GM19043 (cell line): ENCODE measurements around the gene CHTF18.
"Not testable (repeated sequence)": the region's sequence is repeated elsewhere in the genome, so short reads cannot be mapped to it uniquely, and the experiment has no call there.

Experiments used
- ATAC-seq: cut with Tn5 transposase; IDR thresholded peaks from one replicate; pipeline ENCODE4 v1.9.1; 2021; ENCODE audit warnings: low read depth; ENCODE audit not compliant: unreplicated experiment

CHTF18 gene

DNA sequence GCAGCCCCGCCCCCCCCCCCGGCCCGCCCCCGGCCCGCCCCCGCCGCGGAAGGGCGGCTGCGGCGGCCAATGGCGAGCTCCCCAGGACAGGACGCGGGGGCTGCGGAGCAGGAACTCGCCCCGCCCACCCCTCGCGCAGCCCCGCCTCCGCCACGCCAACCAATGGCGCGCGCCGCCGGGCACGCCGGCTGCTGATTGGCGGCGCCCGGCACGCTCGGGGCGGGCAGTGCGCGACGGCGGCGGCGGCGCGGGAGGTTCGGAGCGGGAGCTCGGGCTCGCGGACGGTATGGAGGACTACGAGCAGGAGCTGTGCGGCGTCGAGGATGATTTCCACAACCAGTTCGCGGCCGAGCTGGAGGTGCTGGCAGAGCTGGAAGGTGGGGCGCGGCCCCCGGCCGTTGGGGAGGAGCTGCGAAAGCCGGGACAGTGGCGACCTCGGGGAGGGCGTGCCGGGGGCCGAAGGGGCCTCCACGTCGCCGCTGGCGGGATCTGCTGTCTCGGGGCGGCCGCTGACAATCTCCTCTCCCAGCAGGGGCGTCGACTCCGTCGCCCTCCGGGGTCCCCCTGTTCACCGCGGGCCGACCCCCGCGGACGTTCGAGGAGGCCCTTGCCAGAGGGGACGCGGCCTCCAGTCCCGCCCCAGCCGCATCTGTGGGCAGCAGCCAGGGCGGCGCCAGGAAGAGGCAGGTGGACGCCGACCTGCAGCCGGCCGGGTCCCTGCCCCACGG, at the start of gene CHTF18:
Gene CHTF18, plus strand, starts transcription at position 222 of the 728 bp plus-strand sequence. Its CDS starts 65 bp downstream, at position 287.
- peak; percentile 66 for ATAC-seq

GRCh38 chr16:739560-740458, 48.6 kb upstream of the CHTF18 start:
- no peak for ATAC-seq

GRCh38 chr16:740459-740763, 48.0 kb upstream of the CHTF18 start:
- ATAC-seq: no peak

DNA sequence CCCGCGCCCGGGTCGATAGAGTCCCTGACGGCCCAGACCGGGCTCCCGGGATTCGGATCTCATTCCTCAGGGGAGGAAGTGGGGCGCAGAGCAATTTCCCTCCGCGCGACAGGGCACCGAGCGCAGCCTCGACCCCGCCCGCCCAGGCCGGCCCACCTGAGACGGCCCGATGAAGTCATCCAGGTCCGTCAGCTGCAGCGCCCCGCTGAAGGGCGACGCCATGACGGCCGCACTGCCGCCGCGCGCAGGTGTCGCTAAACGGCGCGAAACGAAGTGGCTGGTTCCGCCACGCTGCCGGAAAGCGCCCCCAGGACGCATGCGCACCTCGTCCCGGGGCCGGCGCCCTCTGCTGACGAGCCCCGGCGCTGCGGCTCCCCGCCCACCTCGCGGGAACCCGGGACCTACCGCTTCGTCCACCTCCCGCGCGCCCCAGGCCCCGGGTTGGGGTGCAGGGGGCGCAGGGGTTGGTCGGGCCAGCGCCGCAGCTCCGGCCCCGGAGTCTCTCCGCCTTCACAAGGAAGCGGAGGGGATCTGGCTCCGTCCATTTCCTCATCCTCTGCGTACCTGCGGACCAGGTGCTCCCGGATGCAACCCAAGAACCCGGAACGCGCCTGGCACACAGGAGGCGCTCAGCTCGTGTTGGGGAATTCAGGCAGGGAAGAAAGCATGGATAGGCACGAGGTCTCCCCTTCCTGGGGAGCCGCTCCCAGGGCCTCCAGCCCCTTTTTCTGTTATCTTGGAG, 47.5 kb upstream of the CHTF18 start, which contains the start of gene CIAO3:
Gene CIAO3, minus strand, starts transcription at position 234 of the 742 bp plus-strand sequence. Its CDS starts 12 bp downstream, at position 222.
- ATAC-seq: peak; percentile 59

DNA sequence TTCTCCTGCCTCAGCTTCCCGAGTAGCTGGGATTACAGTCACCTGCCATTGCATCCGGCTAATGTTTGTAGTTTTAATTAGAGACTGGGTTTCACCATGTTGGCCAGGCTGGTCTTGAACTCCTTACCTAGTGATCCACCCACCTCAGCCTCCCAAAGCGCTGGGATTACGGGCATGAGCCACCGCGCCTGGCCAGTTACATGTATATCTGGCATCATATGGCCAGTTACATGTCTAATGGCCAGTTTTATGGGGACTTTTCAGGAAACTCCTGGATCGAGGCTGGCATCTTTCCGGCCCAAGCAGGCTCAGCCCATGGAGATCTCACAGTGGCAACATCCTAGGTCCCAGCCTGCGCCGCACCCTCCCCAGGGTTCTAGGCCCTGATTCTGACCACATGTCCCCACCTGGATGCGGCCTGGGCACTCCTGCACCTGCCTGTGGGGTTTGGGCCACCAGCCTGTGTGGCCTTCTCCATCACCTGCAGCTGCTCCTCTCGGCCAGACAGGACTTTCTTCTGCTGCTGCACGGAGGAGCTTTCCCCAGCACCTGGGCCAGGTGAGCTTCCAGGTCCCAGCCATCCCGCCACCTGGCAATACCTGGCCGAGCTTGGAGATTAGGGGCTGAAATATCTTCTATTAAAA, 46.3 kb upstream of the CHTF18 start:
- no peak for ATAC-seq

DNA sequence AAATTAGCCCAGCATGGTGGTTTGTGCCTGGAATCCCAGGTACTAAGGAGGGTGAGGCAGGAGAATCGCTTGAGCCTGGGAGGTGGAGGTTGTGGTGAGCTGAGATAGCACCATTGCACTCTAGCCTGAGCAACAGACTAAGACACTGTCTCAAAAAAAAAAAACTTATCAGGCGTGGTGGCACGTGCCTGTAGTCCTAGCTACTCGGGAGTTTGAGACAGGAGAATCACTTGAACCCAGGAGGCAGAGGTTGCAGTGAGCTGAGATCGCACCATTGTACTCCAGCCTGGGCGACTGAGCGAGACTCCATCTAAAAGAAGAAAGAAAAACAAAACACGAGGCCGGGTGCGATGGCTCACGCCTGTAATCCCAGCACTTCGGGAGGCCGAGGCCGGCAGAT, 45.5 kb upstream of the CHTF18 start:
- not testable (repeated sequence) for ATAC-seq

GRCh38 chr16:743794-744500, 44.5 kb upstream of the CHTF18 start:
- ATAC-seq: no peak

GRCh38 chr16:745739-746138, 42.7 kb upstream of the CHTF18 start:
- no peak for ATAC-seq

DNA sequence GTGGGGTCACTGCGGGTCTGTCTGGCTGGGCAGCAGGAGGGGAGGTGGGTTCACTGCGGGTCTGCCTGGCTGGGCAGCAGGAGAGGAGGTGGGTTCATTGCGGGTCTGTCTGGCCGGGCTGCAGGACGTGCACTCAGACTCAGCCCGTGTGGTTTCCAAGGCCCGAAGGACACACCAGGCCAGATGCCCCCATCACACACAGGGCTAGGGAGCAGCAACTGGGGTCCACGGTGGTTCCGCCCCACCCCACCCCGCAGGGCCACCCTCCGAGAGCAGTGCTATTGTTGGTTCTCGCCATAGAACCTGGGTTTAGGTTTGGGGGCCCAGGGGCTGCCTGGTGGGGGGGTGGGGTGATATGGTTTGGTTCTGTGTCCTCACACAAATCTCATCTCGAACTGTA, 41.8 kb upstream of the CHTF18 start:
- ATAC-seq: no peak

DNA sequence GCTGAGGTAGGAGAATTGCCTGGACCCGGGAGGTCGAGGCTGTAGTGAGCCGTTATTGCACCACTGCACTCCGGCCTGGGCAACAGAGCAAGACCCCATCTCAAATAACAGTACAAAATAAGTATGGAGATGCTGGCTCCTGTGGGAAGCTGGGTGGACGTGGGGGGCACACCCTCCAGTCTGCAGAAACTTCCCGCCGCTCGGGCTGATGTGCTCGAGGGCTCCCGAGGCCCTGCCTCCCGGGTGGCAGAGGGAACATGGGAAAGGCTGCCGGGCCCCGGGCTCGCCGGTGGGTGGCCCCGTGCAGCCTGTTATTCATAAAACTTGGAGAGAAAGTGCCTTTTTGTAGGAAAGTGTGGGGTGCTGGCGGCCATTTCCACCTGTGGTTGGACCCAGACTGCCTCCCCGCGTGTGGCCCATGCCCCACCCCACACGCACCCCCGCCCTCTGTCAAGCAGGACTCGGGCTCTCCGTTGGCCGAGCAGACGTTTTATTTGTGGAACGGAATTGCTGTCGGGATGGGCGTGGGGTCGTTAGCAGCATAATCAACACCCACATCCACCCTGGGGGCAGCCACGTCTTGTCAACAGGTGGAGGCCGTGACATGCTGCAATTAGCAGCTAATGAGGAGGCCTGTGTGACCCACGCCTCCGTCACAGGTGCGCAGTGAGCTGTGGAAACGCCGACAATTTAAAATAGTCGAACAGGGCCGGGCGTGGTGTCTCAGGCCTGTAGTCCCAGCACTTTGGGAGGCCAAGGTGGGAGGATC, 40.3 kb upstream of the CHTF18 start:
- ATAC-seq: no peak

GRCh38 chr16:749010-749409, 39.4 kb upstream of the CHTF18 start:
- ATAC-seq: no peak

DNA sequence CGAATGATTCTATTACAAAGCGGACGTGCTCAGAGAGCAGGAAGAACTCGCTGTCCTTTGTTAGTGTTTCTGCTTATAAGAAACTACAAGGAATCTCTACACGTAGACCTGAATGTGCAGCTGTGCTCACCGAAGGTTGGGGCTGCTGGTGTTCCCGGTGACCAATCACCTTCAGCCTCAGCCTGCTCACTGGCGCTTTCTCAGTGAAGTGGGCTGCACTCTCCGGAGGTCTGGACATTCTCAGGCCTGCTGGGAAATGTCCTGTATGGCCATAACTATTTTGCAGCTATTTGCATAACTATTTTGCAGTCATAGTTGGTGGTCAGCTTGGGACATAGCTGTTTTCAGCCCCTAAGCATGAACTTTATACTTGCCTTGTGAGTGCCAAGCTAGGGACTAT, 37.9 kb upstream of the CHTF18 start:
- no peak for ATAC-seq

DNA sequence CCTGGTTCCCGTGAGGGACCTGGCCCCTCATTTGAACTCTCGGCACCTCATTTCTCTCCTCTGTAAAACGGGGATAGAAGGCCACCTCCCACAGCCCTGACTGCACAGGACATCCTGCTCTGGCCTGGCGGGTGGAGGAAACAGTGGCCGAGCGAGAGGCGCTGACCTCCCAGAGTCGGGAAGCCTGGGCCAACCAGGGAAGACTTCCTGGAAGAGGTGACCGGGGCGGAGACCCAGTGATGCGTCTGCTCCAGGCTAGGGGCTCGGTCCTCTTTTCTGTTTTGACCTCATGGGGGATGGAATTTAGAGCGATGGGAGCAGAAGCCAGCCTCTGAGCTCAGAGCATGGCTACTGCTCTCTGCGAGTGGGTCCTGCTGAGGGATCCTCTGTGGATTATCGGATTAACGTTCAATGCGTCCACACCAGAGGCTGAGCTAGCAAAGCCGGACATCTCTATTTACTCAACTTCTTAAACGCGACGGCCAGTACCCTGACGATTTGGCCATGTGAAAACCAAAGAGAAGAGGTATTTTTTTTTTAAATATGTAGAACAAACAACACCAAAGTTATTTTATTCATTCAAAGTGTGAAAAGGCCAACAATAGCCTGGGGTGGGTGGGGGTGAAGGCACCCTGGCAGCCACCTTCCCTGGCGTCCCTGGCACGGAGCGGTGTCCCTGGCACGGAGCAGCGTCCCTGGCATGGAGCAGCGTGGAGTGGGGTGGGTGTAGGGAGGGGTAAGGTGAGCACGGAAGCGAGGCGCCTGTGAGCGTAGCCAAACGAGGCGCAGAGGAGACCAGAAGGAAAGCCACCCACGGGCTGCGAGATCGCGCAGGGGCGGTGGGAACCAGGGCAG, 37.0 kb upstream of the CHTF18 start:
- ATAC-seq: no peak

GRCh38 chr16:752007-752312, 36.5 kb upstream of the CHTF18 start:
- no peak for ATAC-seq

DNA sequence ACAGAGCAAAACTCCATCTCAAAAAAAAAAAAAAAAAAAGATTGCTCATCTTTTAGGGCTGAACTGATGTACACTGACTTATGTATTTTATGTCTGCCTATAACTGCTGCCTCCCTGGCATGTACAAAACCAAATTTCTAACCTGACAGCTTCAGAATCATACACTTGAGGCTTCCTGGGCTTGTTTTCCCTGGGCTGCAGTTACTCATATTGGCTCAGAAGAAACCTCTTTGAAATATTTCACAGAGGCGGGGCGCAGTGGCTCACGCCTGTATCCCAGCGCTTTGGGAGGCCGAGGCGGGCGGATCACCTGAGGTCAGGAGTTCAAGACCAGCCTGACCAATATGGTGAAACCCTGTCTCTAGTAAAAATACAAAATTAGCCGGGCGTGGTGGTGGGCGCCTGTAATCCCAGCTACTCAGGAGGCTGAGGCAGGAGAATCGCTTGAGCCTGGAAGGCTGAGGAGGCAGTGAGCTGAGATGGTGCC, 34.3 kb upstream of the CHTF18 start:
- not testable (repeated sequence) for ATAC-seq

- no peak for ATAC-seq
Measured at GRCh38 chr16:754656-755055, 33.8 kb upstream of the CHTF18 start.

GRCh38 chr16:756428-756827, 32.0 kb upstream of the CHTF18 start:
- no peak for ATAC-seq
